HepG2 (cell line): ENCODE results near the gene MORN1. TPM values are rescaled to one million over a fixed set of nuclear protein-coding genes. Genes with fewer than 3 reads are reported as not detected.

Experiments used
- CEBPG ChIP-seq: IDR thresholded peaks from 2 replicates; pipeline ENCODE4 v1.6.1; 2016
- ETV5 ChIP-seq: IDR thresholded peaks from 2 replicates; pipeline ENCODE4 v1.6.1; 2018; ENCODE audit warnings: missing biosample characterization, missing genetic modification reagents, inconsistent platforms, borderline replicate concordance
- HOXA7 ChIP-seq: sonication (generic); formaldehyde crosslinking; IDR thresholded peaks from 2 replicates; pipeline ENCODE4 v1.8.1; 2022; ENCODE audit warnings: mild to moderate bottlenecking, missing genetic modification reagents, moderate library complexity
- MEIS2 ChIP-seq: sonication (generic); formaldehyde crosslinking; IDR thresholded peaks from 2 replicates; pipeline ENCODE4 v1.9.0; 2021; ENCODE audit warnings: mild to moderate bottlenecking, missing genetic modification reagents
- MTF1 ChIP-seq: sonication (generic); formaldehyde crosslinking; IDR thresholded peaks from 2 replicates; pipeline ENCODE4 v1.5.0; 2020; ENCODE audit warnings: missing genetic modification reagents
- NCOA1 ChIP-seq: sonication (generic); formaldehyde crosslinking; IDR thresholded peaks from 2 replicates; pipeline ENCODE4 v1.9.0; 2021; ENCODE audit warnings: missing genetic modification reagents
- PHF20 ChIP-seq: sonication (generic); formaldehyde crosslinking; IDR thresholded peaks from 2 replicates; pipeline ENCODE4 v1.5.0; 2020; ENCODE audit warnings: mild to moderate bottlenecking, missing genetic modification reagents
- POLR2A ChIP-seq, 2 experiments: IDR thresholded peaks; 2 replicates each; pipeline ENCODE4 v1.6.1; 2011; ENCODE audit warnings: low read depth in 2 of 2, low read length in 2 of 2, mild to moderate bottlenecking in 1 of 2, moderate library complexity in 1 of 2; ENCODE audit not compliant: insufficient read depth in 1 of 2
- PRPF4 ChIP-seq: fragments of 200-400 bp; formaldehyde crosslinking; IDR thresholded peaks from 2 replicates; pipeline ENCODE4 v1.6.1; 2016; ENCODE audit warnings: low read length, low read depth; ENCODE audit not compliant: poor library complexity, severe bottlenecking
- TOPORS ChIP-seq: sonication (generic); formaldehyde crosslinking; IDR thresholded peaks from 2 replicates; pipeline ENCODE4 v1.8.0; 2023; ENCODE audit warnings: mild to moderate bottlenecking, missing genetic modification reagents
- ZFP62 ChIP-seq: sonication (generic); formaldehyde crosslinking; IDR thresholded peaks from 2 replicates; pipeline ENCODE4 v1.4.0; 2020; ENCODE audit warnings: missing genetic modification reagents
- ZMYM4 ChIP-seq: sonication (generic); formaldehyde crosslinking; IDR thresholded peaks from 2 replicates; pipeline ENCODE4 v1.8.1; 2023; ENCODE audit warnings: mild to moderate bottlenecking, missing genetic modification reagents
- ZNF350 ChIP-seq: sonication (generic); formaldehyde crosslinking; IDR thresholded peaks from 2 replicates; pipeline ENCODE4 v1.4.0; 2020; ENCODE audit warnings: mild to moderate bottlenecking, low read depth, missing genetic modification reagents, borderline replicate concordance
- ZNF644 ChIP-seq: IDR thresholded peaks from 2 replicates; pipeline ENCODE4 v1.6.1; 2016; ENCODE audit warnings: low read depth
- ZNF713 ChIP-seq: sonication (generic); formaldehyde crosslinking; IDR thresholded peaks from 2 replicates; pipeline ENCODE4 v1.4.0; 2020; ENCODE audit warnings: mild to moderate bottlenecking, missing genetic modification reagents
- ZNF879 ChIP-seq: sonication (generic); formaldehyde crosslinking; IDR thresholded peaks from 2 replicates; pipeline ENCODE4 v1.8.1; 2023; ENCODE audit warnings: missing genetic modification reagents
- polyA plus RNA-seq, 8 experiments: library from polyadenylated mRNA; depleted of rRNA in 3 of 8; stranded (reverse) in 7 of 8; unstranded in 1 of 8; fragments of >200 nt; fragmentation: Illumina TruSeq in 4 of 8; extraction: Trizol in 4 of 8; gene quantifications; 2 replicates each; pipeline versions ENCODE4 v1.2.1 to v1.2.3, GENCODE V29; 2011 to 2016; ENCODE audit warnings: low read depth in 4 of 8, missing spikeins in 1 of 8, mixed read lengths in 1 of 8; ENCODE audit not compliant: insufficient read depth in 1 of 8
- total RNA-seq, 5 experiments: library from RNA; depleted of rRNA; stranded (reverse); fragments of >200 nt; fragmentation: Illumina TruSeq; extraction: Trizol; gene quantifications; 2 replicates each; pipeline ENCODE4 v1.2.3, GENCODE V29; 2016; ENCODE audit warnings: low read depth in 1 of 5
- TF ChIP-seq, protein P1 (sequence below): sonication (generic); formaldehyde crosslinking; IDR thresholded peaks from 2 replicates; pipeline ENCODE4 v1.5.0; 2020; ENCODE audit warnings: mild to moderate bottlenecking, missing genetic modification reagents
- TF ChIP-seq, protein P2 (sequence below): sonication (generic); formaldehyde crosslinking; IDR thresholded peaks from 2 replicates; pipeline ENCODE4 v1.4.0; 2020; ENCODE audit warnings: low read depth, missing genetic modification reagents
- TF ChIP-seq, protein P3 (sequence below): IDR thresholded peaks from 2 replicates; pipeline ENCODE4 v1.6.1; 2016; ENCODE audit warnings: missing genetic modification reagents, missing compliant biosample characterization
- TF ChIP-seq, protein P4 (sequence below): sonication (generic); formaldehyde crosslinking; IDR thresholded peaks from 2 replicates; pipeline ENCODE4 v1.4.0; 2020; ENCODE audit warnings: low read depth, mild to moderate bottlenecking, missing genetic modification reagents
- TF ChIP-seq, protein P5 (sequence below): conservative IDR thresholded peaks from 2 replicates; pipeline ENCODE4 v1.6.1; 2018; ENCODE audit warnings: missing genetic modification reagents

The MORN1 gene
- total and polyA plus RNA-seq, 2 of the 13 experiments (the other 11 are each of a cell fraction or from before 2014, with no cell fraction given): 3.1 to 6.5 TPM

DNA sequence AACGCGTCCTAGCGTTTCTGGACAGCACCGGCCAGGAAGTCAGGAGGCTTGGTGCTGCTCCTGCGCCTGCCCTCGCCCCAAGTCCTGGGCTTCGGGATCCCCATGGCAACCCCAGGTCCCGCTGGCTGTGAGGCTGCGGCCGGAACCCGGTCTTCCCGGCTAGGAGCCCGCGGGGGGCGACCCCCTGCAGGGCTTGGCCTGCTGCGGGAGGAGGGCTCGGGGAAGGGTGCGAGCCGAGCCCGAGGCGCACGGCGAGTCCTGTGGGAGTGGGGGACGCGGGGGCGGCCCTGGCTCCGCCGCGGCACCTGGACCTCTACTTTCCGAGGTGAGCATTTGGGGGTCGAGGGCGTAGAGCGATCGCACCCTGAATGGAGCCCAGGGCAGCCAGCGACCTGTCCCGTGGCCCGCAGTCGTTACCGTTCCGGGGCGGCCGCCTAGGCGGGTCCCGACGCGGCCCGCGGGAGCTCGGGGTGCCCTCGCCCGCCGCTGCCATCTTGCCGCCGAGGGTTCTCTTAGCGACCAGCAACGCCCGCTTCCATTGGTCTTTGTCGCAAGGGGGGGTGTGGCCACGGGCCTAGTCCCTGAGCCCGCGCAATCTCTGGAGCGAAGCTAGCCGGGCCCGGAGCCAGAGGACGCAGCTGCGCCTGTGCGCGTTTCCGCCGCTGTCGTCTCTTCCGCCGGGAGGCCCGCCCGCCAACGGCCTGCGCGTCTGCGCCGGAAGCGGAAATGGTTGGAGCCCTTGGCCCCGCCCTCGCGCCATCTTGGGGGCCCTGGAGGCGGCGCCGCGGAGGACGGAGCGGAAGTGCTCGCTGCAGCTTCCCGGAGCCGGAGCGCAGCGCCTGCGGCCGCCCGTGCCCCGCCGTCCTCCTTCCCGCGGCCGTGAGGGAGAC is at the start of gene MORN1, which contains the start of gene RER1 (continued):
- TF ChIP-seq, protein P1, sequence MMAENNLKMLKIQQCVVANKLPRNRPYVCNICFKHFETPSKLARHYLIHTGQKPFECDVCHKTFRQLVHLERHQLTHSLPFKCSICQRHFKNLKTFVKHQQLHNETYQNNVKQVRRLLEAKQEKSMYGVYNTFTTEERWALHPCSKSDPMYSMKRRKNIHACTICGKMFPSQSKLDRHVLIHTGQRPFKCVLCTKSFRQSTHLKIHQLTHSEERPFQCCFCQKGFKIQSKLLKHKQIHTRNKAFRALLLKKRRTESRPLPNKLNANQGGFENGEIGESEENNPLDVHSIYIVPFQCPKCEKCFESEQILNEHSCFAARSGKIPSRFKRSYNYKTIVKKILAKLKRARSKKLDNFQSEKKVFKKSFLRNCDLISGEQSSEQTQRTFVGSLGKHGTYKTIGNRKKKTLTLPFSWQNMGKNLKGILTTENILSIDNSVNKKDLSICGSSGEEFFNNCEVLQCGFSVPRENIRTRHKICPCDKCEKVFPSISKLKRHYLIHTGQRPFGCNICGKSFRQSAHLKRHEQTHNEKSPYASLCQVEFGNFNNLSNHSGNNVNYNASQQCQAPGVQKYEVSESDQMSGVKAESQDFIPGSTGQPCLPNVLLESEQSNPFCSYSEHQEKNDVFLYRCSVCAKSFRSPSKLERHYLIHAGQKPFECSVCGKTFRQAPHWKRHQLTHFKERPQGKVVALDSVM: peak; percentile 14; the same call in 1 of the 2 replicates
- TF ChIP-seq, protein P2, sequence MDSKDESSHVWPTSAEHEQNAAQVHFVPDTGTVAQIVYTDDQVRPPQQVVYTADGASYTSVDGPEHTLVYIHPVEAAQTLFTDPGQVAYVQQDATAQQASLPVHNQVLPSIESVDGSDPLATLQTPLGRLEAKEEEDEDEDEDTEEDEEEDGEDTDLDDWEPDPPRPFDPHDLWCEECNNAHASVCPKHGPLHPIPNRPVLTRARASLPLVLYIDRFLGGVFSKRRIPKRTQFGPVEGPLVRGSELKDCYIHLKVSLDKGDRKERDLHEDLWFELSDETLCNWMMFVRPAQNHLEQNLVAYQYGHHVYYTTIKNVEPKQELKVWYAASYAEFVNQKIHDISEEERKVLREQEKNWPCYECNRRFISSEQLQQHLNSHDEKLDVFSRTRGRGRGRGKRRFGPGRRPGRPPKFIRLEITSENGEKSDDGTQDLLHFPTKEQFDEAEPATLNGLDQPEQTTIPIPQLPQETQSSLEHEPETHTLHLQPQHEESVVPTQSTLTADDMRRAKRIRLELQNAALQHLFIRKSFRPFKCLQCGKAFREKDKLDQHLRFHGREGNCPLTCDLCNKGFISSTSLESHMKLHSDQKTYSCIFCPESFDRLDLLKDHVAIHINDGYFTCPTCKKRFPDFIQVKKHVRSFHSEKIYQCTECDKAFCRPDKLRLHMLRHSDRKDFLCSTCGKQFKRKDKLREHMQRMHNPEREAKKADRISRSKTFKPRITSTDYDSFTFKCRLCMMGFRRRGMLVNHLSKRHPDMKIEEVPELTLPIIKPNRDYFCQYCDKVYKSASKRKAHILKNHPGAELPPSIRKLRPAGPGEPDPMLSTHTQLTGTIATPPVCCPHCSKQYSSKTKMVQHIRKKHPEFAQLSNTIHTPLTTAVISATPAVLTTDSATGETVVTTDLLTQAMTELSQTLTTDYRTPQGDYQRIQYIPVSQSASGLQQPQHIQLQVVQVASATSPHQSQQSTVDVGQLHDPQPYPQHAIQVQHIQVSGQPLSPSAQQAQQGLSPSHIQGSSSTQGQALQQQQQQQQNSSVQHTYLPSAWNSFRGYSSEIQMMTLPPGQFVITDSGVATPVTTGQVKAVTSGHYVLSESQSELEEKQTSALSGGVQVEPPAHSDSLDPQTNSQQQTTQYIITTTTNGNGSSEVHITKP (CRISPR knock-in tag): no peak
- TF ChIP-seq PRPF4: no peak
- no peak; the same call in 1 of the 2 replicates for TF ChIP-seq TOPORS (CRISPR knock-in tag)
- no peak for TF ChIP-seq ZNF713 (CRISPR knock-in tag)
- TF ChIP-seq, protein P3, sequence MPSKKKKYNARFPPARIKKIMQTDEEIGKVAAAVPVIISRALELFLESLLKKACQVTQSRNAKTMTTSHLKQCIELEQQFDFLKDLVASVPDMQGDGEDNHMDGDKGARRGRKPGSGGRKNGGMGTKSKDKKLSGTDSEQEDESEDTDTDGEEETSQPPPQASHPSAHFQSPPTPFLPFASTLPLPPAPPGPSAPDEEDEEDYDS: peak; percentile 69
- TF ChIP-seq ZMYM4 (CRISPR knock-in tag): peak; percentile 59; the same call in 1 of the 2 replicates
- TF ChIP-seq HOXA7 (CRISPR knock-in tag): no peak
- TF ChIP-seq POLR2A (IDR thresholded peaks at IDR 0.05; ENCODE audit: insufficient read depth in 1 of 2, low read depth in 2 of 2, low read length in 2 of 2): peak in 1 of 2 experiments; percentile 65; a peak in 2 of 4 replicates
- no peak for TF ChIP-seq ZNF644 (CRISPR knock-in tag)
- TF ChIP-seq ZNF879: 0 out of 2 replicates have a peak, but pooled peaks have one; percentile 38
- TF ChIP-seq ZFP62 (CRISPR knock-in tag): no peak
- 0 out of 2 replicates have a peak, but pooled peaks have one; percentile 32 for TF ChIP-seq ZNF350 (CRISPR knock-in tag)
- peak; percentile 81 for TF ChIP-seq ETV5 (CRISPR knock-in tag)
- TF ChIP-seq MEIS2 (CRISPR knock-in tag): no peak; the same call in 1 of the 2 replicates
- TF ChIP-seq, protein P4, sequence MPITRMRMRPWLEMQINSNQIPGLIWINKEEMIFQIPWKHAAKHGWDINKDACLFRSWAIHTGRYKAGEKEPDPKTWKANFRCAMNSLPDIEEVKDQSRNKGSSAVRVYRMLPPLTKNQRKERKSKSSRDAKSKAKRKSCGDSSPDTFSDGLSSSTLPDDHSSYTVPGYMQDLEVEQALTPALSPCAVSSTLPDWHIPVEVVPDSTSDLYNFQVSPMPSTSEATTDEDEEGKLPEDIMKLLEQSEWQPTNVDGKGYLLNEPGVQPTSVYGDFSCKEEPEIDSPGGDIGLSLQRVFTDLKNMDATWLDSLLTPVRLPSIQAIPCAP (CRISPR knock-in tag): no peak
- TF ChIP-seq MTF1 (CRISPR knock-in tag): no peak
- TF ChIP-seq CEBPG: peak; percentile 47; the same call in 1 of the 2 replicates
- TF ChIP-seq NCOA1 (CRISPR knock-in tag): peak; percentile 69; the same call in 1 of the 2 replicates
- peak; percentile 93 for TF ChIP-seq PHF20 (CRISPR knock-in tag)
- TF ChIP-seq, protein P5, sequence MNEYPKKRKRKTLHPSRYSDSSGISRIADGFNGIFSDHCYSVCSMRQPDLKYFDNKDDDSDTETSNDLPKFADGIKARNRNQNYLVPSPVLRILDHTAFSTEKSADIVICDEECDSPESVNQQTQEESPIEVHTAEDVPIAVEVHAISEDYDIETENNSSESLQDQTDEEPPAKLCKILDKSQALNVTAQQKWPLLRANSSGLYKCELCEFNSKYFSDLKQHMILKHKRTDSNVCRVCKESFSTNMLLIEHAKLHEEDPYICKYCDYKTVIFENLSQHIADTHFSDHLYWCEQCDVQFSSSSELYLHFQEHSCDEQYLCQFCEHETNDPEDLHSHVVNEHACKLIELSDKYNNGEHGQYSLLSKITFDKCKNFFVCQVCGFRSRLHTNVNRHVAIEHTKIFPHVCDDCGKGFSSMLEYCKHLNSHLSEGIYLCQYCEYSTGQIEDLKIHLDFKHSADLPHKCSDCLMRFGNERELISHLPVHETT (CRISPR knock-in tag): peak; percentile 85
